GM21423 (cell line): ENCODE data around the gene PBX4.

Experiments used
- ATAC-seq: cut with Tn5 transposase; IDR thresholded peaks from one replicate; pipeline ENCODE4 v1.9.1; 2021; ENCODE audit warnings: mild to moderate bottlenecking, moderate library complexity; ENCODE audit not compliant: unreplicated experiment

PBX4 gene

DNA sequence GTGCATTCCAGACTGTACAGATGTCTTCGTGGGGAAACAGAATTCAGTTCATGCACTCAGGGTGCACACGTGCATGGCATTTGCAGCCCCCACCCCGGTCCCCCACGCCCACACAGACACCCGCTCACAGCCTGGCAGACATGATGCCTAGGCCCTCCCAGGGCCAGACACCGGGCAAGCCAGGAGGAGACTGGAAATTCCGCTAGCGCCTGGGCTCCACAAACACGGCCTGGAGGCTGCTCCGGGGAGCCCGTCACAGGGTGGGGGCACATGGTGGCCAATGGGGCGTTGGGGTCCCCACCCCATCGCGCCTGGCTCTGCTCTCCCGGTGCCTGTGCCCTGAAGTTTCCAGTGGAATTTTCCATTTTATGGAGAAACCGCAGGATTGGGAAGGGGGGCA lies 76.9 kb downstream of the PBX4 start:
- ATAC-seq = no peak

- ATAC-seq = no peak
Measured at GRCh38 chr19:19540715-19541515, 77.6 kb downstream of the PBX4 start.

- no peak for ATAC-seq
Measured at GRCh38 chr19:19540064-19540714, 78.3 kb downstream of the PBX4 start.

DNA sequence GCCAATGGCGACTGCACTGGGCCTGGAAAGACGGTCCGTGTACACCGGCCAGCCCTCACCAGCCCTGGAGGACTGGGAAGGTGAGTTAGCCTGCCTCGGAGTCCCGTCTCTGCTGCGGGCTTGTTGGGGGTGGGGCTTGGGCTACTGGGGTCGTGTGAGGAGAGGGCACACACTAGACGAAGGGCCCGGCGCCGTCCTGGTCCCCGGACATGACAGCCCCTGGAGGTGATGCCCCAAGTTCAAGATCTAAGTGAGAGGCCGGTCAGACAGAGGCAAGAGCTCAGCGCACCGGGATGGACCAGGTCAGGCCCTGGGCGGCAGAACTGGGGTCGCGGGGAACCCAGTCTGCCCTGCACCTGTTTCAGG lies 78.8 kb downstream of the PBX4 start:
- ATAC-seq = no peak

DNA sequence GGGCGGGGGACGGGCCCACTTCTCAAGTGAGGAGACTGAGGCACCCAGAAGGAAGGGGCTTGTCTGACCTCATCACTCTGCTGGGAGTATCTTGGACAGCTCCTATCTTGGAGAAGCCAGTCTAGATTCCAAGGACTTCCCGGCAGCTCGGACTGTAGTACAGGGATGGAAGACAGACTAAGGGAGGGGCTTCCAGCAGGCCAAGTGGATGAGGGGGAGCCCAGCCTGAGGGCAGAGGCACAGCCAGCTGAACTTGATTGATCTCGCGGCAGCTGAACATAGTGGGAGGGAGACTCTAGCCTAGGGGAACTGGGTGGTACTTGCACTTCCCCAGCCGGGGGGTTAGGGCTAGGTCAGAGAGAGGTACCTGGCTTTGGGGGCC lies 79.7 kb downstream of the PBX4 start:
- no peak for ATAC-seq

GRCh38 chr19:19538061-19538784 lies 80.3 kb downstream of the PBX4 start, which contains the start of gene CILP2:
CILP2 (plus strand) TSS chr19:19538265; CDS start chr19:19538350, 85 bp downstream.
- no peak for ATAC-seq

GRCh38 chr19:19537075-19538048 lies 81.1 kb downstream of the PBX4 start:
- no peak for ATAC-seq

DNA sequence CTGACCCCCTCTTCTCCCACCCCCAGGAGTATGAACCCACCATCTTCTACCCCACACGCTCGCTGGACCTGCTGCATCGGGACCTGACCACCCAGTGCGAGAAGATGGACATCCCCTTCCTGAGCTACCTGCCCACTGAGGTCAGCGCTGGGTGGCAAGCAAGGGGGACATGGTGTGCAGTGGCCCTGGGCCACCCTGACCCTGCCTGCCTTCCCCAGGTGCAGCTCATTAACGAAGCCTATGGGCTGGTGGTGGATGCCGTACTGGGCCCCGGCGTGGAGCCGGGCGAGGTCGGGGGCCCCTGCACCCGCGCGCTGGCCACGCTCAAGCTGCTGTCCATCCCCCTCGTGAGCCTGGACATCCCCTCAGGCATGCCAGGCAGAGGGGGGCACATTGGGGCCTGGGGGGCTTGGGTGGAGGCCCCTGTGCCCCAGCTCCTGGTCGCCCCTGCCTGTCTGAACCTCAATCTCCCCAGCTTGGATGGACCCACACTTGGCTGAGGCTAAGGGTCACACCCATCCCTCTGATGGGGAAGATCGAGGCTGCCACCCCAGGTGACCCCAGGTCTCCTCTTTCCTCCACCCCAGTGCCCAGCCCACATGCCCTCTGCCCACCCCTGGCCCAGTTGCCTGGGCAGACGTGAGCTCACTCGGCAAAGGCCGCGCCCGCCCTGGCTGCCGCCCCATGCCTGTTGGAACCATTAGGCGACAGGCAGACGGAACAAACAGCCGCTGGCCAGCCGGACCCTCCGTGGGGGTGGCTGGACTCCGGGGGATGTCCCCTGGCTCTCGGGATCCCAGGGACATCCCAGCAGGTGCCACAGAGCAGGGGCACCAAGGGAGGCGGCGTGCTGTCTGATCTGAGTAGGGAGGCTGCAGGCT lies 82.9 kb downstream of the PBX4 start:
- no peak for ATAC-seq

- ATAC-seq = no peak
Measured at GRCh38 chr19:19534556-19535265, 83.8 kb downstream of the PBX4 start.

- no peak for ATAC-seq
Measured at GRCh38 chr19:19533841-19534240, 84.6 kb downstream of the PBX4 start.

DNA sequence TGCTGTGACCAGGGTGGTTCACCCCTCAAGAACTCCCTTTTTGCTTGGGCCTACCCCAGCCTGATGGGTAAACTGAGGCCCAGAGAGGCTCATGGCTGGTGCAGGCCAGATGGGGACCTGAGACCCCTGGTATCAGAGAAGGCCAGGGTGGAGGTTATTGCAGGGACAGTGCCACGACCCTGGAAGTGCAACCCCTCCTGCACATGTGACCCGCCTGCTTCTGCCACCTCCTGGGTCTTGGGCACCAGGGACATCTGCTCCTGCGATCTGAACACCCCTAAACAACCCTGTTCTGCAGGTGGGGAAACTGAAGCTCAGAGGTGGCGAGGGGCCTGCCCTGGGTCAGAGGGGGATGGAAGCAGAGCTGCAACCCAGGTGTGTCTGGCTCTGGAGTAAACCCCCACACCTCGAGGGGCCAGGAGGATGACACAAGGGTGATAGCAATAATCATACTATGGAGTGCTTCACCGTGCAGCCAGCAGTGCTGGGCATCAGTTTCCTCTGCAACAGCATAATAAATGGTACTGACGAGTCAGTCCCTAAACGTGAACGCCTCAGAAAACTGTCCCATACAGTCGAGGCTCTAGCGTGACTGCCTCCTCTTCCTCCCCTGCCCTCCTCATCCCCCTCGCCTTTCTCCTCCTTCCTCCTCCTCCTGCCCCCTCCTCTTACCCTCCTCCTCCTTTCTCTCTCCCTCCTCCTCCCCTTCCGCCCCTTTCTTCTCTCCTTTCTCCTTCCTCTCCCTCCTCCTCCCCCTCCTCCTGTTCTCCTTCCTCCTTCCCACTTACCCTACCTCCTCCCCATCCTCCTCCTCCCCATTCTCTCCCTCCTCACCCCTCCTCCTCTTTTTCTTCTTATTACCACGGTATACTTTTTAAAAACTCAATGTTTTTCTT lies 85.4 kb downstream of the PBX4 start:
- no peak for ATAC-seq

DNA sequence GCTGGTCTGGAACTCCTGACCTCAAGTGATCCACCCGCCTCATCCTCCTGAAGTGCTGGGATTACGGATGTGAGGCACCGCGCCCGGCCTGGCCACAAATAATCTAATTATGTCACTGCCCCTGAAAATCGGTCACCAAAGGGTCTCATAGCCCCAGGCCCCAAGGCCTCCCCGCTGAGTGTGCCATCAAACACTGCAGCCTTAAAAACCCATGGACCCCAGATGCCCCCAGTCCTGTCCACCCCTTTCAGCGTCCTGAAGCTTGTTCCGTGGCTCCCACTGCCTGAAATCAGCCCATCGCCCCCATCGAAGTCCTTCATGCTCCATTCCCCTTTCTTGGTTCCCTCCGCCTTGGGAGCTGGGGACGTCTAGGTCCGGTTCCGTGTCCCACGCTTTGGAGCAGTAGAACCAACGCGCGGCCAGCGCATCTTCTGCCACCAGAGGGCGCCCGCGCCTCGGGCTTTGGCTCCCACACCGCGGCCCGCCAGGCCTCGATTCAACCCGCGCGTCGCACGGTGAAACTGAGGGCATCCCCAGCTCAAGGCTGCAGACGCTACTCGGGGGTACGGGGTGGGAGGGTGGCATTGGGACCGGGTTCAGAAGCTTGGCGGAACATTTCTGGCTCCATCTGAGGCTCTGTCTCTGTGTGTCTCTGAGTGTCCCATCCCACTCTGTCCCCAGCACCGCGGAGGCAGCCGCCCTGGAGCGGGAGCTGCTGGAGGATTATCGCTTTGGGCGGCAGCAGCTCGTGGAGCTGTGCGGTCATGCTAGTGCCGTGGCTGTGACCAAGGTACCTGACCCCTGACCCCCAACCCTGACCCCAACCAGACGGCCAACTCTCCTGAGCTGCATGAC lies 86.3 kb downstream of the PBX4 start:
- no peak for ATAC-seq

- ATAC-seq = no peak
Measured at GRCh38 chr19:19530889-19531288, 87.6 kb downstream of the PBX4 start.

DNA sequence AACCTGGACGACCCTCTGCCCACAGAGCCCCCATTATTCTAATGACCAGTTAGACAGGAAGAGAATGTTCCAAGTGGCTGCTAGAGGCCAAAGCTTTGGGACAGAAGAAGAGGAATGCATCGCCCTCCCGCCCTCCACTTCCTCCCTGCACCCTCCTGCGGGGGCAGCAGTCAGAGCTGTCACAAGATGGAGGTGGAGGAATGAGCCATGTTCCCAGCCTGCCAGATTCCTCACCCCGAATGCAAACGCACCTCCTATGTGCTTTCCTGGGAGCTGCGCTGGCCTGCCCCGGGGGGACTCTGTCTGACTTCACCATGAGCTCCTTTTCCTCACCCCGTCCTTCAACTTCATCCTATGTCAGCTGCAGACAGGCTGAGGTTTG lies 88.1 kb downstream of the PBX4 start:
- no peak for ATAC-seq

DNA sequence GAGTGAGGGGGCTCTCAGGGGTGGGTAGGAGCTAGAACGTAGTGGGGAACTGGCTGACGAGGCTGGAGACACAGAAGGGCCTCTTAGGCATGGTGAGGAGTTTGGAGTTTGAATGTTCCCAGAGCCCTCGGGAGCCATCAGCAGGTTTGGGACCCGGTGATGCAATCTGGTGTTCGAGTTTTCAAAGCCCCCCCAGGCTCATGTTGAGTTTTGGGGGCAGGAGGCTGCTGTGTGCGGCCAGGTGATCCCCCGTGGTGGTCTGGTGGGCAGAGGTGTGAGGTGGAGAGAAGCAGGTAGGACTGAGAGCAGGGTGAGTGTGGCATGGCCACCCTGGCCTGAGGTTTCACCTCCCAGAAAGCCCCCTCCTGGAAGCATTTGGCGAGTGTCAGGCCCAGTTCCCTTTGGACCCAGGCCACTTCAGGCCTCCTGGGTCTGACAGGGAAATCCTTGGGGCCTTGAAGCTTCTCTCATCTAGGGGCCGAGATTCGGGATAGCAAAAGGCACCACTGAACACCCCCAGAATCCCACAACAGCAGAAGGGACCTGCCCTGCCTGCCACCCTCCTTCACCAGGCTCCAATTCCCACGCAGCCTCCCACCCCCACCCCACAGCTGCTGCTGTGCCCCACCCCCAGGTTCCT lies 88.6 kb downstream of the PBX4 start:
- no peak for ATAC-seq

DNA sequence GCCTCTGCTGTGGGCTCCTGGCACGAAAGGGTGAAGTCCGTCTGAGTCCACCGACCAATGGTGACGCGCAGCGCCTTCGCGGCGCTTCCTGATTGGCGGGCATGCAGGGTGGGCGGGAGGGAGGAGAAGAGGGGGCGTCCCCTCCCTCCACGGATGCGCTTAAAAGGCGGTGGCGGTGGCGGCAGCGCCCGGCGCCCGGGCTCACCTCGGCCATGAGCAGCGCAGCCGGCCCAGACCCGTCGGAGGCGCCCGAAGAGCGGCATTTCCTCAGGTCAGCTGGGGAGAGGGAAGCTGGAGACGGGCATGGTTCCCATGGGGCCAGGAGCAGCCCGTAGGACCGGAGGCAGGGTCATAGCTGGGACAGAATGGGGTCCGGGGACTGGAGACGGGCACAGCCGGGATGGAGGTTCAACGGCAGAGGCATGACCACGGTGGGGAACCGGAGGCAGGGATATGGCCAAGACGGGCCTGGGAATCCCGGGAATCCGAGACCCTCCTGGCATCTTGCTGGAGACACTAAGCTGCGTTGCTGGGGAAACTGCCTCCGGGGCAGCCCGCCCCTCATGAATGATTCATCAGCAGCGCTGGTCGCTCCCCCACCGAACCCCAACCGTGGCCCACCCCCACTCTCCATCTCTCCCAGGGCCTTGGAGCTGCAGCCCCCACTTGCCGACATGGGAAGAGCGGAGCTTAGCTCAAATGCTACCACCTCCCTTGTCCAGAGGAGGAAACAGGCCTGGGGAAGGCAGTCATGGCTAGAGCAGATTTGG lies 89.6 kb downstream of the PBX4 start, which contains the start of gene YJEFN3:
TSS of gene YJEFN3 (plus strand) at position 191 of the 770 bp plus-strand sequence. CDS start at position 213, 22 bp downstream.
- no peak for ATAC-seq
